ENCODE measurements around the gene PYM1. TPM values are rescaled to one million over a fixed set of nuclear protein-coding genes. Genes with fewer than 3 reads are reported as not detected.

The PYM1 gene
- 39.6 and 41.7 TPM in 2 replicates for total RNA-seq

DNA sequence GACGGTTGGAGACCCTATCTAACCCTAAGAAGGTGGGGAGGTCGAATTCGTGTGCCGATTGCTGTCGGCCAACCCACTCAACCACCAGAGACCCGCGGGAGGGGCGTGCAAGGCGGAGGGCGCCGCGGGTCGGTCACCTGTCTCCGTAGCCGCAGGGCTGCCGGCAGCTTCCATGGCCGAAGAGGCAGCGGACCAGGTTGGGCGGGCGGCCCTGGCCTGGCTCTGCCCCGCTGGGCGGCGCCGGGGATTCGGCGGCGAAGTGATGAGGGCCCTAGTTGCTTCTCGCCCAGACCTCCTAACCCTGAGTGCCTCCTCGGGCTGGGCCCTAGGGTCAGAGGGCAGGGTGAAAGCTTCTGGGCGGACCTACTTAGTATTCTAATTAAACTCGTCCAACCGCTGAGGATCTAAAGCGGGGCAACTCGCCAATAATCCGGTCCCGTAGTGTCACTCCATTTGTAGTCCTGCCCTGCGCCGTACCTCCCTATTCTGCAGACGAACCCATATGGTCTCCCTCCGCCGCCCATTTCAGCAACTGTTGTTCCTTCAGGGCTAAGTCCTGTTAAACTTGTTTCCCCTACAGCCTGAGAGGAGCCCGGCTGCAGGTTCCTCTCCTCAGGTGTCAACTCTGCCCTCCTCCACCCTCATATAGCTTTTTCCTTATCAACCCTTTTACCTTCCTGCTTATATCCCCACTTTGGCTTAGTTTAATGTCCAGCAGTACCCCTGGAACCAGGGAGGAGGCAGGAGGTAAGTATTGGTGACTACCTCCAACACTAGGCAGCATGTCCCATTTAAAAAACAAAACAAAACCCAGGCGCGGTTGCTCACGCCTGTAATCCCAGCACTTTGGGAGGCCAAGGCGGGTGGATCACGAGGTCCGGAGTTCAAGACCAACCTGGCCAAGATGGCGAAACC is at the start of gene PYM1:
Gene PYM1 (minus strand): TSS at position 307 of the 915 bp plus-strand sequence. CDS start 133 bp downstream, at position 174.
- TF ChIP-seq, protein P1, sequence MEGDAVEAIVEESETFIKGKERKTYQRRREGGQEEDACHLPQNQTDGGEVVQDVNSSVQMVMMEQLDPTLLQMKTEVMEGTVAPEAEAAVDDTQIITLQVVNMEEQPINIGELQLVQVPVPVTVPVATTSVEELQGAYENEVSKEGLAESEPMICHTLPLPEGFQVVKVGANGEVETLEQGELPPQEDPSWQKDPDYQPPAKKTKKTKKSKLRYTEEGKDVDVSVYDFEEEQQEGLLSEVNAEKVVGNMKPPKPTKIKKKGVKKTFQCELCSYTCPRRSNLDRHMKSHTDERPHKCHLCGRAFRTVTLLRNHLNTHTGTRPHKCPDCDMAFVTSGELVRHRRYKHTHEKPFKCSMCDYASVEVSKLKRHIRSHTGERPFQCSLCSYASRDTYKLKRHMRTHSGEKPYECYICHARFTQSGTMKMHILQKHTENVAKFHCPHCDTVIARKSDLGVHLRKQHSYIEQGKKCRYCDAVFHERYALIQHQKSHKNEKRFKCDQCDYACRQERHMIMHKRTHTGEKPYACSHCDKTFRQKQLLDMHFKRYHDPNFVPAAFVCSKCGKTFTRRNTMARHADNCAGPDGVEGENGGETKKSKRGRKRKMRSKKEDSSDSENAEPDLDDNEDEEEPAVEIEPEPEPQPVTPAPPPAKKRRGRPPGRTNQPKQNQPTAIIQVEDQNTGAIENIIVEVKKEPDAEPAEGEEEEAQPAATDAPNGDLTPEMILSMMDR (IDR thresholded peaks at IDR 0.05) = no peak
- Mint-ChIP-seq H3K27me3 (no peaks in the 10 kb centered on the region), H3K36me3 (ENCODE audit: low read depth) (peaks cover 38% of the 10 kb centered on the region), H3K4me3 (peak within 1 kb of the TSS; percentile 98), H3K27ac (peak within 1 kb of the TSS; percentile 98), H3K4me1 (peaks cover 70% of the 10 kb centered on the region), H3K9me3 (no peaks in the 10 kb centered on the region)
- intact Hi-C loops (cut with micrococcal nuclease) = loop anchor here (1.0 to 5.0 kb wide), 12 partner anchors 12 to 540 kb away; partner anchors contain the start of genes COQ10A, DNAJC14, NABP2 and PA2G4
- POLR2A ChIA-PET = interaction anchor here (0.5 to 6.8 kb wide), 17 partner anchors 8 to 646 kb away, joined by 3 to 70 read pairs (median 4); partner anchors contain the start of genes BLOC1S1, CNPY2, DNAJC14 and ORMDL2
- ATAC-seq (ENCODE audit: low read depth) = peak; percentile 43
- DNase-seq = peak; percentile 65
- CTCF ChIA-PET = interaction anchor here (1.2 to 3.4 kb wide), 6 partner anchors 12 to 189 kb away, joined by 3 to 43 read pairs (median 8); partner anchors contain the start of genes ORMDL2, RAB5B and SARNP

DNA sequence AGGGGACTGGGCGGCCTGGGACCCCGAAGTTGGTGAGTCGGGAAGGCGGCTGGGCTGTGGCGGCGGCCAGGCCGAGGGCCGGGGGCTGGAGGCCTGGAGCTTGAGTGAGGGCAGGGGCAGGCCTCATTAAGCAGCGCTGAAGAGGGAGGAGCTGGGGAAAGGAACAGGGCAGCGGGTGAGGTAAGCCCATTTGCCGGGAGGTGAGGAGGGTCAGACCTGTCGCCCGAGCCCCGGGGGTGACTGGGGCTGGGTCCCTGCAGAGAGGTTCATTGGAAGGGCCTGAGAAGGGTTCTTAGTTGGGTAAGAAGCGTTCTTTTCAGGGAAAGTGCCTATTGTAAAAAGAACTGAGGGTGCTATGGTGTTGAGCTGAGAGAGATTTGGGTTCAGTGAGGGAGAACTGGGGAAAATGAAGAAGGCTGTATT is 46.6 kb upstream of the PYM1 start:
- POLR2A ChIA-PET = interaction anchor here (0.5 to 3.0 kb wide), 37 partner anchors 8 to 1921 kb away, joined by 3 to 33 read pairs (median 6); partner anchors contain the start of genes BLOC1S1, DNAJC14, ESYT1 and HOXC4
- DNase-seq (no peak), ATAC-seq (ENCODE audit: low read depth) (no peak)
- TF ChIP-seq, protein P1 (IDR thresholded peaks at IDR 0.05) = no peak
- intact Hi-C loops (cut with micrococcal nuclease) = loop anchor here (1.0 to 5.0 kb wide), 5 partner anchors 8 to 663 kb away; partner anchors contain the start of genes CDK2, DNAJC14, NABP2 and PMEL
- Mint-ChIP-seq H3K4me3 (no peak overlapping the region), H3K27ac (no peak overlapping the region), H3K36me3 (ENCODE audit: low read depth) (peaks cover 27% of the 10 kb centered on the region), H3K27me3 (no peaks in the 10 kb centered on the region), H3K9me3 (no peaks in the 10 kb centered on the region), H3K4me1 (peaks cover 30% of the 10 kb centered on the region)
- CTCF ChIA-PET = interaction anchor here (0.6 to 1.6 kb wide), 12 partner anchors 10 to 292 kb away, joined by 3 to 7 read pairs (median 3); partner anchors contain the start of genes MYL6, PYM1 and SUOX

GRCh38 chr12:55973599-55974307 is 46.1 kb upstream of the PYM1 start, which contains the start of gene RAB5B:
Gene RAB5B, plus strand, starts transcription at chr12:55974078. Its CDS starts 12,883 bp downstream, at chr12:55986961.
- no peak within 1 kb of the TSS for H3K4me3 Mint-ChIP-seq
- TF ChIP-seq, protein P1 (IDR thresholded peaks at IDR 0.05) = no peak
- peaks cover 27% of the 10 kb centered on the region for H3K4me1 Mint-ChIP-seq
- DNase-seq = peak; percentile 83
- no peaks in the 10 kb centered on the region for H3K9me3 Mint-ChIP-seq
- H3K27me3 Mint-ChIP-seq = no peaks in the 10 kb centered on the region
- POLR2A ChIA-PET = interaction anchor here (0.5 to 3.0 kb wide), 39 partner anchors 9 to 1920 kb away, joined by 3 to 33 read pairs (median 6); partner anchors contain the start of genes BLOC1S1, DNAJC14, ESYT1 and HOXC4
- peaks cover 21% of the 10 kb centered on the region for H3K36me3 Mint-ChIP-seq (ENCODE audit: low read depth)
- H3K27ac Mint-ChIP-seq = no peak within 1 kb of the TSS
- intact Hi-C loops (cut with micrococcal nuclease) = loop anchor here (1.0 to 5.0 kb wide), 14 partner anchors 7 to 664 kb away; partner anchors contain the start of genes CDK2, CS, DGKA and DNAJC14
- CTCF ChIA-PET = interaction anchor here (0.6 to 1.6 kb wide), 11 partner anchors 11 to 293 kb away, joined by 3 to 7 read pairs (median 3); partner anchors contain the start of genes MYL6, PYM1 and SUOX
- ATAC-seq (ENCODE audit: low read depth) = peak; percentile 87

DNA sequence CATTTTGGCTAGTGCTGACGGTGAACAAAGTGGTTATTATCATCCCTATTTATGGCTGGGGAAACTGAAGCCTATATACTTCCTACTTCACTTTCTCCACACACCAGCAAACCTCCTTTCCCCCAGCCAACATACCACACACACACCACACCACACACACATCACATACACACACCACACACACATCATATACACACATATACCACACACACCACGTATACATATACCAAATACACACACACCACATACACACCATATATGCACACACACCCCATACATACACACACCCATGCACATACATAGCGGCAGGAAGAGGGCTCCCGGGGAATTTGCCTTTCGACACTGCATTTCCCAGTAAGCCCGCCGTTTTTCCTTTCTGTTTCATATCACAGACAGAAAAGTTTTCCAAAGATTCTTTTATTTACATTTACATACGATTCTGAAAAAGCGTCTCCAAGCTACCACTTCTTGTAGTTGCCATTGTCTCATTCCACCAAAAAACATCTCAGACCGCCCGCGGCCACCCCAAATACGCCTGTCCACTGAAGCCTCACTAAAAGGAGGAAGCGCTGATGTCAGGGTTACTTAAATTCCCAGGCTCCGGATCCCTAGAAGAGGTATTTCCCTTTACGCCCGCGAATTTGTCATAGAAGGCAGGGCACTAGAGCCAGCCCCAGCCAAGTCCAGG is 45.4 kb upstream of the PYM1 start:
- ChIA-PET POLR2A (interaction anchor here (0.5 to 3.0 kb wide), 27 partner anchors 10 to 1920 kb away, joined by 3 to 33 read pairs (median 8); partner anchors contain the start of genes DNAJC14, ESYT1, HOXC4 and ORMDL2), CTCF (interaction anchor here (1.0 to 1.6 kb wide), 5 partner anchors 12 to 45 kb away, joined by 3 to 7 read pairs (median 4); partner anchors contain the start of genes PYM1 and SUOX)
- DNase-seq (no peak), ATAC-seq (ENCODE audit: low read depth) (no peak)
- no peaks in the 10 kb centered on the region for H3K27me3 Mint-ChIP-seq
- H3K4me1 Mint-ChIP-seq = peaks cover 26% of the 10 kb centered on the region
- no peaks in the 10 kb centered on the region for H3K9me3 Mint-ChIP-seq
- no peak overlapping the region for H3K27ac Mint-ChIP-seq
- TF ChIP-seq, protein P1 (IDR thresholded peaks at IDR 0.05) = no peak
- H3K36me3 Mint-ChIP-seq (ENCODE audit: low read depth) = peaks cover 20% of the 10 kb centered on the region
- no peak overlapping the region for H3K4me3 Mint-ChIP-seq
- intact Hi-C loops (cut with micrococcal nuclease) = loop anchor here (1.0 to 5.0 kb wide), 11 partner anchors 34 to 664 kb away; partner anchors contain the start of genes CS, DGKA, MYL6 and NABP2
